HepG2 (cell line): ENCODE results near the gene RNF213. TPM values are rescaled to one million over a fixed set of nuclear protein-coding genes. Genes with fewer than 3 reads are reported as not detected.

Experiments
- ATAC-seq: fragments of 200-7000 bp; cut with Tn5 transposase; 3 replicates; pipeline ENCODE4 v1.9.1; 2020; ENCODE audit warnings: mild to moderate bottlenecking, moderate library complexity
- BruUV-seq: library from RNA; stranded (reverse); fragments of 400-500 nt; replicated peaks from 2 replicates; lab custom pipeline; 2021; lab: Mats Ljungman, UMichigan
- CTCF ChIA-PET: fragments of 300-600 bp; formaldehyde crosslinking; extraction: SDS; loops from one replicate; lab custom pipeline; 2021; ENCODE audit warnings: low total read pairs, inconsistent platforms, low intra/inter-chr PET ratio; lab: Yijun Ruan, JAX
- POLR2A ChIA-PET: fragments of 350-600 bp; sonication (Branson Sonifier 250); formaldehyde crosslinking; loops from one replicate; lab custom pipeline; 2020; ENCODE audit warnings: antibody characterized with exemption, inconsistent platforms; lab: Yijun Ruan, JAX
- DNase-seq: peaks from one replicate; pipeline ENCODE4 v3.0.0-alpha.2; 2015; ENCODE audit warnings: low spot score
- FAIRE-seq: peaks from 3 replicates; lab custom pipeline; 2011; peaks lifted over from hg19 to GRCh38; lab: Jason Lieb, UNC
- H2AFZ ChIP-seq: one replicate; pipeline ENCODE4 v1.6.1; 2011; ENCODE audit warnings: low read length, inconsistent platforms
- H3K27ac ChIP-seq: fragments of 300-600 bp; 3 replicates; pipeline ENCODE4 v1.8.0; 2011; ENCODE audit warnings: mixed run types, mild to moderate bottlenecking, mixed read lengths, low read length, inconsistent platforms; ENCODE audit not compliant: insufficient read depth; ENCODE audit errors: extremely low read length
- H3K27me3 ChIP-seq, 2 experiments: fragments of 200-600 bp in 1 of 2; 2 replicates in 1 of 2; 3 replicates in 1 of 2; pipeline versions ENCODE4 v1.6.0 to v1.8.0; 2011; ENCODE audit warnings: low read length in 2 of 2, mild to moderate bottlenecking in 2 of 2, moderate library complexity in 2 of 2, inconsistent platforms in 1 of 2; ENCODE audit not compliant: insufficient read depth in 2 of 2, control insufficient read depth in 1 of 2
- H3K36me3 ChIP-seq, 2 experiments: fragments of 200-600 bp in 1 of 2; replicated peaks in 1 of 2; 2 replicates in 1 of 2; 3 replicates in 1 of 2; pipeline versions ENCODE4 v1.5.1 to v1.8.0; 2011; ENCODE audit warnings: low read length in 2 of 2, inconsistent platforms in 1 of 2; ENCODE audit not compliant: insufficient read depth in 2 of 2, control insufficient read depth in 1 of 2
- H3K4me1 ChIP-seq: 2 replicates; pipeline ENCODE4 v1.5.1; 2012; ENCODE audit warnings: low read length, inconsistent platforms; ENCODE audit not compliant: insufficient read depth
- H3K4me2 ChIP-seq: 2 replicates; pipeline ENCODE4 v1.6.0; 2011; ENCODE audit warnings: low read depth, low read length, inconsistent platforms
- H3K4me3 ChIP-seq, 3 experiments: fragments of 200-600 bp in 1 of 3; sonication (generic), shearing (Covaris generic) in 1 of 3; replicated peaks in 1 of 3; 2 replicates each; pipeline ENCODE4 v1.5.1; 2011 to 2016; ENCODE audit warnings: low read length in 3 of 3, inconsistent platforms in 2 of 3, low read depth in 2 of 3, mild to moderate bottlenecking in 2 of 3, control low read depth in 1 of 3, mixed read lengths in 1 of 3; ENCODE audit not compliant: insufficient read depth in 1 of 3
- H3K79me2 ChIP-seq: one replicate; pipeline ENCODE4 v1.6.1; 2011; ENCODE audit warnings: low read length, inconsistent platforms; ENCODE audit not compliant: insufficient read depth
- H3K9ac ChIP-seq: 2 replicates; pipeline ENCODE4 v1.6.0; 2011; ENCODE audit warnings: mild to moderate bottlenecking, low read depth, low read length, inconsistent platforms; ENCODE audit not compliant: insufficient read depth
- H3K9me3 ChIP-seq: 2 replicates; pipeline ENCODE4 v1.5.1; 2012; ENCODE audit warnings: mild to moderate bottlenecking, low read length
- H4K20me1 ChIP-seq: 2 replicates; pipeline ENCODE4 v1.6.0; 2011; ENCODE audit warnings: inconsistent platforms, mild to moderate bottlenecking, low read length, moderate library complexity; ENCODE audit not compliant: insufficient read depth
- ATF7-NPFF ChIP-seq: sonication (generic); formaldehyde crosslinking; IDR thresholded peaks from 2 replicates; pipeline ENCODE4 v1.8.1; 2023; ENCODE audit warnings: mild to moderate bottlenecking, low read depth, missing genetic modification reagents, moderate library complexity
- HIVEP1 ChIP-seq: sonication (generic); formaldehyde crosslinking; IDR thresholded peaks from 2 replicates; pipeline ENCODE4 v1.4.0; 2020; ENCODE audit warnings: mild to moderate bottlenecking, missing genetic modification reagents
- HNRNPL ChIP-seq: fragments of 200-400 bp; formaldehyde crosslinking; IDR thresholded peaks from 2 replicates; pipeline ENCODE4 v1.6.1; 2017; ENCODE audit warnings: mild to moderate bottlenecking, low read depth, low read length
- NFYB ChIP-seq: sonication (generic); formaldehyde crosslinking; IDR thresholded peaks from 2 replicates; pipeline ENCODE4 v1.4.0; 2020; ENCODE audit warnings: missing genetic modification reagents
- NR2C2 ChIP-seq: sonication (generic); formaldehyde crosslinking; IDR thresholded peaks from 2 replicates; pipeline ENCODE4 v1.4.0; 2020; ENCODE audit warnings: missing genetic modification reagents, mild to moderate bottlenecking, moderate library complexity, borderline replicate concordance
- PBX2 ChIP-seq: IDR thresholded peaks from 2 replicates; pipeline ENCODE4 v1.6.1; 2016; ENCODE audit warnings: control low read depth
- SYNCRIP ChIP-seq: fragments of 200-400 bp; formaldehyde crosslinking; IDR thresholded peaks from 2 replicates; pipeline ENCODE4 v1.6.1; 2018; ENCODE audit warnings: mild to moderate bottlenecking, low read depth, low read length; ENCODE audit not compliant: insufficient read depth
- ZBTB2 ChIP-seq: sonication (generic); formaldehyde crosslinking; IDR thresholded peaks from 2 replicates; pipeline ENCODE4 v1.8.0; 2022; ENCODE audit warnings: low read depth, missing genetic modification reagents
- ZFP41 ChIP-seq: sonication (generic); formaldehyde crosslinking; IDR thresholded peaks from 2 replicates; pipeline ENCODE4 v1.4.0; 2020; ENCODE audit warnings: mild to moderate bottlenecking, missing genetic modification reagents, borderline replicate concordance
- ZNF225 ChIP-seq: sonication (generic); formaldehyde crosslinking; IDR thresholded peaks from 2 replicates; pipeline ENCODE4 v1.4.0; 2020; ENCODE audit warnings: mild to moderate bottlenecking, missing genetic modification reagents
- ZNF329 ChIP-seq: sonication (generic); formaldehyde crosslinking; IDR thresholded peaks from 2 replicates; pipeline ENCODE4 v1.9.0; 2021; ENCODE audit warnings: low read depth, mild to moderate bottlenecking, missing genetic modification reagents
- ZNF367 ChIP-seq: sonication (generic); formaldehyde crosslinking; IDR thresholded peaks from 2 replicates; pipeline ENCODE4 v1.4.0; 2020; ENCODE audit warnings: missing genetic modification reagents, borderline replicate concordance
- ZNF547 ChIP-seq: sonication (generic); formaldehyde crosslinking; IDR thresholded peaks from 2 replicates; pipeline ENCODE4 v1.5.1; 2020; ENCODE audit warnings: mild to moderate bottlenecking, missing genetic modification reagents
- ZNF773 ChIP-seq: sonication (generic); formaldehyde crosslinking; IDR thresholded peaks from 2 replicates; pipeline ENCODE4 v1.4.0; 2020; ENCODE audit warnings: missing genetic modification reagents, borderline replicate concordance
- WGBS: methylation state at CpG from one replicate; pipeline ENCODE4 v1.1.6; 2017; ENCODE audit warnings: low lambda C conversion rate; 5-methylcytosine and 5-hydroxymethylcytosine counted together
- in situ Hi-C: cut with HindIII; loops from 2 replicates; pipeline ENCODE4 v1.10.0; 2017; ENCODE audit warnings: low pct_unique_long_range_greater_than_20kb; ENCODE audit not compliant: extremely low pct_ligation_motif_present
- intact Hi-C: fragments of 100-400 bp; cut with micrococcal nuclease; formaldehyde crosslinking; loops from one replicate; pipeline ENCODE4 v1.10.0; 2022; ENCODE audit not compliant: unreplicated experiment
- polyA plus RNA-seq, 8 experiments: library from polyadenylated mRNA; depleted of rRNA in 3 of 8; stranded (reverse) in 7 of 8; unstranded in 1 of 8; fragments of >200 nt; fragmentation: Illumina TruSeq in 4 of 8; extraction: Trizol in 4 of 8; gene quantifications; 2 replicates each; pipeline versions ENCODE4 v1.2.1 to v1.2.3, GENCODE V29; 2011 to 2016; ENCODE audit warnings: low read depth in 4 of 8, missing spikeins in 1 of 8, mixed read lengths in 1 of 8; ENCODE audit not compliant: insufficient read depth in 1 of 8
- total RNA-seq, 5 experiments: library from RNA; depleted of rRNA; stranded (reverse); fragments of >200 nt; fragmentation: Illumina TruSeq; extraction: Trizol; gene quantifications; 2 replicates each; pipeline ENCODE4 v1.2.3, GENCODE V29; 2016; ENCODE audit warnings: low read depth in 1 of 5

RNF213 gene
- total and polyA plus RNA-seq, 2 of the 13 experiments (the other 11 are each of a cell fraction or from before 2014, with no cell fraction given) = 38.6 to 38.7 TPM

GRCh38 chr17:80389011-80389995, 128.7 kb downstream of the RNF213 start:
- no peak for DNase-seq
- Histone ChIP-seq H2AFZ (no peak overlapping the region), H3K27ac (no peak overlapping the region), H3K9me3 (no peaks in the 10 kb centered on the region), H3K27me3 (no peaks in the 10 kb centered on the region), H4K20me1 (no peaks in the 10 kb centered on the region; the same call in 1 of the 2 replicates), H3K4me2 (no peak overlapping the region), H3K36me3 (peaks cover 33 to 57% of the 10 kb centered on the region in 2 experiments), H3K4me3 (no peak overlapping the region), H3K4me1 (no peaks in the 10 kb centered on the region), H3K79me2 (no peaks in the 10 kb centered on the region), H3K9ac (no peak overlapping the region)
- no peak for FAIRE-seq
- TF ChIP-seq ZBTB2 = no peak
- POLR2A ChIA-PET = no interaction called here
- intact Hi-C loops (no loop called here), in situ Hi-C loops (no loop called here)
- whole genome bisulfite sequencing = 97% methylated on average over 22 of the region's 22 CpGs
- CTCF ChIA-PET = no interaction called here
- no TSS peak for BruUV-seq
- no peak for ATAC-seq

- H2AFZ ChIP-seq = no peak overlapping the region
- H4K20me1 ChIP-seq = no peaks in the 10 kb centered on the region
- intact Hi-C loops (no loop called here), in situ Hi-C loops (no loop called here)
- WGBS = 97% methylated on average over 15 of the region's 15 CpGs
- no peak overlapping the region for H3K27ac ChIP-seq
- H3K79me2 ChIP-seq = no peaks in the 10 kb centered on the region
- H3K4me3 ChIP-seq = no peak overlapping the region
- FAIRE-seq (no peak), ATAC-seq (no peak), DNase-seq (no peak)
- no peaks in the 10 kb centered on the region for H3K27me3 ChIP-seq
- H3K36me3 ChIP-seq = peaks cover 21 to 36% of the 10 kb centered on the region in 2 experiments; a peak in 4 of 5 replicates
- H3K4me1 ChIP-seq = no peaks in the 10 kb centered on the region
- no peak overlapping the region for H3K9ac ChIP-seq
- no peaks in the 10 kb centered on the region for H3K9me3 ChIP-seq
- CTCF ChIA-PET = no interaction called here
- POLR2A ChIA-PET = interaction anchor here (0.6 kb wide), 1 partner anchor 83 kb away, joined by 3 read pairs; no protein-coding TSS in a partner anchor
- BruUV-seq = no TSS peak
- H3K4me2 ChIP-seq = no peak overlapping the region
- TF ChIP-seq PBX2 (CRISPR knock-in tag) (no peak), ZFP41 (CRISPR knock-in tag) (no peak), SYNCRIP (no peak), HIVEP1 (CRISPR knock-in tag) (no peak), ZNF547 (CRISPR knock-in tag) (no peak), HNRNPL (no peak), ZNF329 (CRISPR knock-in tag) (no peak), ZNF367 (CRISPR knock-in tag) (no peak), ATF7-NPFF (CRISPR knock-in tag) (no peak), ZNF773 (CRISPR knock-in tag) (no peak), ZNF225 (CRISPR knock-in tag) (no peak), NFYB (CRISPR knock-in tag) (no peak), NR2C2 (CRISPR knock-in tag) (no peak)
Measured at GRCh38 chr17:80393241-80393890, 132.7 kb downstream of the RNF213 start.
